ENCODE measurements around the gene COL27A1. TPM values are rescaled to one million over a fixed set of nuclear protein-coding genes. Genes with fewer than 3 reads are reported as not detected.

The COL27A1 gene
- total and polyA plus RNA-seq, 2 experiments from 2014 or later, result 10.5 to 18.0 TPM

DNA sequence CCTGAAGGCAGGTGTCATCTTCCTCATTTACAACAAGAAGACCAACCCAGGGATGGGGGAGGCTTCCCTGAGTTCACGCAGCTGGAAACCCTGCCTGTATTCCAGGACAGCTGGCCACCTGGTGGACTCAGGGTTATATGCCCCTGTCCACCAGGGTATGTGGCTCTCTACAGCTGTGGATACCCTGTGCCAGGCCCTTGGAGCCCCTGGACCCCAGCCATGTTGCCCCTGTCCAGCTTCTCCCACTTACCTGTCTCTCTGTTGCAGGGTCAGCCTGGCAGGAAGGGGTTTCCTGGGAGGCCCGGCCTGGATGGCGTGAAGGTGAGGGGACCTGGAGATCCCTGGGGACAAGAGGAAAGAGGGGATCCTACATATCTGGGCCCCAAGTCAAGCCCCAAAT lies 87.9 kb downstream of the COL27A1 start:
- TF ChIP-seq NANOG (IDR thresholded peaks at IDR 0.05; ENCODE audit: borderline replicate concordance) (no peak), EZH2 (IDR thresholded peaks at IDR 0.05; ENCODE audit: low read depth, unreplicated experiment) (no peak), POLR2AphosphoS5 (IDR thresholded peaks at IDR 0.05; ENCODE audit: low read depth) (no peak), ZNF331 (CRISPR knock-in tag; IDR thresholded peaks at IDR 0.05; ENCODE audit: low read depth) (no peak), ZNF114 (CRISPR knock-in tag; IDR thresholded peaks at IDR 0.05) (no peak), CREB1 (CRISPR knock-in tag; IDR thresholded peaks at IDR 0.05; ENCODE audit: low read depth) (no peak), STAT1 (IDR thresholded peaks at IDR 0.05; ENCODE audit: unreplicated experiment) (no peak), EZH2phosphoT487 (IDR thresholded peaks at IDR 0.05; ENCODE audit: unreplicated experiment) (no peak), JUNB (IDR thresholded peaks at IDR 0.05; ENCODE audit: unreplicated experiment) (no peak)
- TF ChIP-seq, protein P1, sequence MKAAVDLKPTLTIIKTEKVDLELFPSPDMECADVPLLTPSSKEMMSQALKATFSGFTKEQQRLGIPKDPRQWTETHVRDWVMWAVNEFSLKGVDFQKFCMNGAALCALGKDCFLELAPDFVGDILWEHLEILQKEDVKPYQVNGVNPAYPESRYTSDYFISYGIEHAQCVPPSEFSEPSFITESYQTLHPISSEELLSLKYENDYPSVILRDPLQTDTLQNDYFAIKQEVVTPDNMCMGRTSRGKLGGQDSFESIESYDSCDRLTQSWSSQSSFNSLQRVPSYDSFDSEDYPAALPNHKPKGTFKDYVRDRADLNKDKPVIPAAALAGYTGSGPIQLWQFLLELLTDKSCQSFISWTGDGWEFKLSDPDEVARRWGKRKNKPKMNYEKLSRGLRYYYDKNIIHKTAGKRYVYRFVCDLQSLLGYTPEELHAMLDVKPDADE (IDR thresholded peaks at IDR 0.05), result no peak
- TF ChIP-seq, protein P2, sequence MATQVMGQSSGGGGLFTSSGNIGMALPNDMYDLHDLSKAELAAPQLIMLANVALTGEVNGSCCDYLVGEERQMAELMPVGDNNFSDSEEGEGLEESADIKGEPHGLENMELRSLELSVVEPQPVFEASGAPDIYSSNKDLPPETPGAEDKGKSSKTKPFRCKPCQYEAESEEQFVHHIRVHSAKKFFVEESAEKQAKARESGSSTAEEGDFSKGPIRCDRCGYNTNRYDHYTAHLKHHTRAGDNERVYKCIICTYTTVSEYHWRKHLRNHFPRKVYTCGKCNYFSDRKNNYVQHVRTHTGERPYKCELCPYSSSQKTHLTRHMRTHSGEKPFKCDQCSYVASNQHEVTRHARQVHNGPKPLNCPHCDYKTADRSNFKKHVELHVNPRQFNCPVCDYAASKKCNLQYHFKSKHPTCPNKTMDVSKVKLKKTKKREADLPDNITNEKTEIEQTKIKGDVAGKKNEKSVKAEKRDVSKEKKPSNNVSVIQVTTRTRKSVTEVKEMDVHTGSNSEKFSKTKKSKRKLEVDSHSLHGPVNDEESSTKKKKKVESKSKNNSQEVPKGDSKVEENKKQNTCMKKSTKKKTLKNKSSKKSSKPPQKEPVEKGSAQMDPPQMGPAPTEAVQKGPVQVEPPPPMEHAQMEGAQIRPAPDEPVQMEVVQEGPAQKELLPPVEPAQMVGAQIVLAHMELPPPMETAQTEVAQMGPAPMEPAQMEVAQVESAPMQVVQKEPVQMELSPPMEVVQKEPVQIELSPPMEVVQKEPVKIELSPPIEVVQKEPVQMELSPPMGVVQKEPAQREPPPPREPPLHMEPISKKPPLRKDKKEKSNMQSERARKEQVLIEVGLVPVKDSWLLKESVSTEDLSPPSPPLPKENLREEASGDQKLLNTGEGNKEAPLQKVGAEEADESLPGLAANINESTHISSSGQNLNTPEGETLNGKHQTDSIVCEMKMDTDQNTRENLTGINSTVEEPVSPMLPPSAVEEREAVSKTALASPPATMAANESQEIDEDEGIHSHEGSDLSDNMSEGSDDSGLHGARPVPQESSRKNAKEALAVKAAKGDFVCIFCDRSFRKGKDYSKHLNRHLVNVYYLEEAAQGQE (IDR thresholded peaks at IDR 0.05; ENCODE audit: unreplicated experiment), result no peak
- TF ChIP-seq, protein P3, sequence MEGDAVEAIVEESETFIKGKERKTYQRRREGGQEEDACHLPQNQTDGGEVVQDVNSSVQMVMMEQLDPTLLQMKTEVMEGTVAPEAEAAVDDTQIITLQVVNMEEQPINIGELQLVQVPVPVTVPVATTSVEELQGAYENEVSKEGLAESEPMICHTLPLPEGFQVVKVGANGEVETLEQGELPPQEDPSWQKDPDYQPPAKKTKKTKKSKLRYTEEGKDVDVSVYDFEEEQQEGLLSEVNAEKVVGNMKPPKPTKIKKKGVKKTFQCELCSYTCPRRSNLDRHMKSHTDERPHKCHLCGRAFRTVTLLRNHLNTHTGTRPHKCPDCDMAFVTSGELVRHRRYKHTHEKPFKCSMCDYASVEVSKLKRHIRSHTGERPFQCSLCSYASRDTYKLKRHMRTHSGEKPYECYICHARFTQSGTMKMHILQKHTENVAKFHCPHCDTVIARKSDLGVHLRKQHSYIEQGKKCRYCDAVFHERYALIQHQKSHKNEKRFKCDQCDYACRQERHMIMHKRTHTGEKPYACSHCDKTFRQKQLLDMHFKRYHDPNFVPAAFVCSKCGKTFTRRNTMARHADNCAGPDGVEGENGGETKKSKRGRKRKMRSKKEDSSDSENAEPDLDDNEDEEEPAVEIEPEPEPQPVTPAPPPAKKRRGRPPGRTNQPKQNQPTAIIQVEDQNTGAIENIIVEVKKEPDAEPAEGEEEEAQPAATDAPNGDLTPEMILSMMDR (conservative IDR thresholded peaks at IDR 0.05; ENCODE audit: low read depth in 2 of 2), result no peak; a peak in 1 of 4 replicates
- TF ChIP-seq, protein P4, sequence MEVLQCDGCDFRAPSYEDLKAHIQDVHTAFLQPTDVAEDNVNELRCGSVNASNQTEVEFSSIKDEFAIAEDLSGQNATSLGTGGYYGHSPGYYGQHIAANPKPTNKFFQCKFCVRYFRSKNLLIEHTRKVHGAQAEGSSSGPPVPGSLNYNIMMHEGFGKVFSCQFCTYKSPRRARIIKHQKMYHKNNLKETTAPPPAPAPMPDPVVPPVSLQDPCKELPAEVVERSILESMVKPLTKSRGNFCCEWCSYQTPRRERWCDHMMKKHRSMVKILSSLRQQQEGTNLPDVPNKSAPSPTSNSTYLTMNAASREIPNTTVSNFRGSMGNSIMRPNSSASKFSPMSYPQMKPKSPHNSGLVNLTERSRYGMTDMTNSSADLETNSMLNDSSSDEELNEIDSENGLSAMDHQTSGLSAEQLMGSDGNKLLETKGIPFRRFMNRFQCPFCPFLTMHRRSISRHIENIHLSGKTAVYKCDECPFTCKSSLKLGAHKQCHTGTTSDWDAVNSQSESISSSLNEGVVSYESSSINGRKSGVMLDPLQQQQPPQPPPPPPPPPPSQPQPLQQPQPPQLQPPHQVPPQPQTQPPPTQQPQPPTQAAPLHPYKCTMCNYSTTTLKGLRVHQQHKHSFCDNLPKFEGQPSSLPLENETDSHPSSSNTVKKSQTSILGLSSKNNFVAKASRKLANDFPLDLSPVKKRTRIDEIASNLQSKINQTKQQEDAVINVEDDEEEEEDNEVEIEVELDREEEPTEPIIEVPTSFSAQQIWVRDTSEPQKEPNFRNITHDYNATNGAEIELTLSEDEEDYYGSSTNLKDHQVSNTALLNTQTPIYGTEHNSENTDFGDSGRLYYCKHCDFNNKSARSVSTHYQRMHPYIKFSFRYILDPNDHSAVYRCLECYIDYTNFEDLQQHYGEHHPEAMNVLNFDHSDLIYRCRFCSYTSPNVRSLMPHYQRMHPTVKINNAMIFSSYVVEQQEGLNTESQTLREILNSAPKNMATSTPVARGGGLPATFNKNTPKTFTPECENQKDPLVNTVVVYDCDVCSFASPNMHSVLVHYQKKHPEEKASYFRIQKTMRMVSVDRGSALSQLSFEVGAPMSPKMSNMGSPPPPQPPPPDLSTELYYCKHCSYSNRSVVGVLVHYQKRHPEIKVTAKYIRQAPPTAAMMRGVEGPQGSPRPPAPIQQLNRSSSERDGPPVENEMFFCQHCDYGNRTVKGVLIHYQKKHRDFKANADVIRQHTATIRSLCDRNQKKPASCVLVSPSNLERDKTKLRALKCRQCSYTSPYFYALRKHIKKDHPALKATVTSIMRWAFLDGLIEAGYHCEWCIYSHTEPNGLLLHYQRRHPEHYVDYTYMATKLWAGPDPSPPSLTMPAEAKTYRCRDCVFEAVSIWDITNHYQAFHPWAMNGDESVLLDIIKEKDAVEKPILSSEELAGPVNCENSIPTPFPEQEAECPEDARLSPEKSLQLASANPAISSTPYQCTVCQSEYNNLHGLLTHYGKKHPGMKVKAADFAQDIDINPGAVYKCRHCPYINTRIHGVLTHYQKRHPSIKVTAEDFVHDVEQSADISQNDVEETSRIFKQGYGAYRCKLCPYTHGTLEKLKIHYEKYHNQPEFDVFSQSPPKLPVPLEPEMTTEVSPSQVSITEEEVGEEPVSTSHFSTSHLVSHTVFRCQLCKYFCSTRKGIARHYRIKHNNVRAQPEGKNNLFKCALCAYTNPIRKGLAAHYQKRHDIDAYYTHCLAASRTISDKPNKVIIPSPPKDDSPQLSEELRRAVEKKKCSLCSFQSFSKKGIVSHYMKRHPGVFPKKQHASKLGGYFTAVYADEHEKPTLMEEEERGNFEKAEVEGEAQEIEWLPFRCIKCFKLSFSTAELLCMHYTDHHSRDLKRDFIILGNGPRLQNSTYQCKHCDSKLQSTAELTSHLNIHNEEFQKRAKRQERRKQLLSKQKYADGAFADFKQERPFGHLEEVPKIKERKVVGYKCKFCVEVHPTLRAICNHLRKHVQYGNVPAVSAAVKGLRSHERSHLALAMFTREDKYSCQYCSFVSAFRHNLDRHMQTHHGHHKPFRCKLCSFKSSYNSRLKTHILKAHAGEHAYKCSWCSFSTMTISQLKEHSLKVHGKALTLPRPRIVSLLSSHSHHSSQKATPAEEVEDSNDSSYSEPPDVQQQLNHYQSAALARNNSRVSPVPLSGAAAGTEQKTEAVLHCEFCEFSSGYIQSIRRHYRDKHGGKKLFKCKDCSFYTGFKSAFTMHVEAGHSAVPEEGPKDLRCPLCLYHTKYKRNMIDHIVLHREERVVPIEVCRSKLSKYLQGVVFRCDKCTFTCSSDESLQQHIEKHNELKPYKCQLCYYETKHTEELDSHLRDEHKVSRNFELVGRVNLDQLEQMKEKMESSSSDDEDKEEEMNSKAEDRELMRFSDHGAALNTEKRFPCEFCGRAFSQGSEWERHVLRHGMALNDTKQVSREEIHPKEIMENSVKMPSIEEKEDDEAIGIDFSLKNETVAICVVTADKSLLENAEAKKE (CRISPR knock-in tag; IDR thresholded peaks at IDR 0.05), result no peak
- Mint-ChIP-seq H3K9me3 (no peaks in the 10 kb centered on the region), H3K27me3 (ENCODE audit: insufficient read depth, low read depth, poor library complexity) (peaks cover 10% of the 10 kb centered on the region), H3K4me1 (peaks cover 24% of the 10 kb centered on the region), H3K36me3 (ENCODE audit: low read depth) (no peaks in the 10 kb centered on the region; the same call in 2 of the 3 replicates), H3K4me3 (no peak overlapping the region), H3K27ac (no peak overlapping the region)
- no peak for DNase-seq (ENCODE audit: low spot score)
- Histone ChIP-seq H3F3A (replicated peaks; ENCODE audit: low read depth) (no peaks in the 10 kb centered on the region), H3K4me1 (ENCODE audit: insufficient read depth) (no peaks in the 10 kb centered on the region), H3K79me2 (replicated peaks; ENCODE audit: insufficient read depth) (no peaks in the 10 kb centered on the region), H3K4me2 (no peak overlapping the region), H2AFZ (no peak overlapping the region), H3K36me3 (ENCODE audit: insufficient read depth) (no peaks in the 10 kb centered on the region), H3K4me3 (no peak overlapping the region), H3K9me2 (ENCODE audit: insufficient read depth) (no peaks in the 10 kb centered on the region), H3K27ac (ENCODE audit: low read depth) (no peak overlapping the region), H4K20me1 (replicated peaks; ENCODE audit: insufficient read depth) (no peaks in the 10 kb centered on the region), H3K27me3 (ENCODE audit: insufficient read depth) (no peaks in the 10 kb centered on the region)
- no peak for ATAC-seq

All from GM23338 (cell line).